ENCODE measurements around the gene PLEKHN1. TPM values are rescaled to one million over a fixed set of nuclear protein-coding genes. Genes with fewer than 3 reads are reported as not detected.

PLEKHN1 gene
- polyA plus RNA-seq, 1 donor: 0.49 TPM

GRCh38 chr1:1022302-1023009 lies 56.2 kb downstream of the PLEKHN1 start:
- H3K4me1 ChIP-seq (ENCODE audit: control insufficient read depth, insufficient read depth, low read length): peaks cover 49% of the 10 kb centered on the region
- WGBS (ENCODE audit: insufficient coverage, low lambda C conversion rate): no CpG with 5 or more reads among the region's 27 CpGs

GRCh38 chr1:1023700-1024099 lies 57.4 kb downstream of the PLEKHN1 start:
- no peaks in the 10 kb centered on the region for H3K27me3 ChIP-seq (ENCODE audit: control insufficient read depth, insufficient read depth, low read length)
- H3K4me3 ChIP-seq (ENCODE audit: low read length): no peak overlapping the region
- no peak overlapping the region for H3K27ac ChIP-seq (ENCODE audit: low read length)
- DNase-seq: no peak
- H3K9me3 ChIP-seq (ENCODE audit: control insufficient read depth, low read depth, low read length): no peaks in the 10 kb centered on the region
- peaks cover 42% of the 10 kb centered on the region for H3K36me3 ChIP-seq (ENCODE audit: control insufficient read depth, insufficient read depth, low read length)
- peaks cover 48% of the 10 kb centered on the region for H3K4me1 ChIP-seq (ENCODE audit: control insufficient read depth, insufficient read depth, low read length)
- no CpG with 5 or more reads among the region's 13 CpGs for WGBS (ENCODE audit: insufficient coverage, low lambda C conversion rate)

More at GRCh38 chr1:1022302-1023009, 56.2 kb downstream of the PLEKHN1 start:
- Histone ChIP-seq H3K9me3 (ENCODE audit: control insufficient read depth, low read depth, low read length) (peaks cover 3% of the 10 kb centered on the region), H3K27me3 (ENCODE audit: control insufficient read depth, insufficient read depth, low read length) (no peaks in the 10 kb centered on the region), H3K4me3 (ENCODE audit: low read length) (no peak overlapping the region), H3K27ac (ENCODE audit: low read length) (no peak overlapping the region), H3K36me3 (ENCODE audit: control insufficient read depth, insufficient read depth, low read length) (peaks cover 37% of the 10 kb centered on the region)
- no peak for DNase-seq

- Histone ChIP-seq H3K4me3 (ENCODE audit: low read length) (no peak overlapping the region), H3K27ac (ENCODE audit: low read length) (no peak overlapping the region), H3K36me3 (ENCODE audit: control insufficient read depth, insufficient read depth, low read length) (peaks cover 42% of the 10 kb centered on the region), H3K4me1 (ENCODE audit: control insufficient read depth, insufficient read depth, low read length) (peaks cover 43% of the 10 kb centered on the region), H3K27me3 (ENCODE audit: control insufficient read depth, insufficient read depth, low read length) (no peaks in the 10 kb centered on the region), H3K9me3 (ENCODE audit: control insufficient read depth, low read depth, low read length) (no peaks in the 10 kb centered on the region)
- no CpG with 5 or more reads among the region's 9 CpGs for WGBS (ENCODE audit: insufficient coverage, low lambda C conversion rate)
- no peak for DNase-seq
These were observed 58.0 kb downstream of the PLEKHN1 start for GRCh38 chr1:1024149-1024770.

GRCh38 chr1:1024771-1025699 lies 58.8 kb downstream of the PLEKHN1 start:
- DNase-seq: peak; percentile 66
- no peaks in the 10 kb centered on the region for H3K27me3 ChIP-seq (ENCODE audit: control insufficient read depth, insufficient read depth, low read length)
- no peak overlapping the region for H3K27ac ChIP-seq (ENCODE audit: low read length)
- no peak overlapping the region for H3K4me3 ChIP-seq (ENCODE audit: low read length)
- H3K4me1 ChIP-seq (ENCODE audit: control insufficient read depth, insufficient read depth, low read length): peaks cover 43% of the 10 kb centered on the region
- no CpG with 5 or more reads among the region's 31 CpGs for WGBS (ENCODE audit: insufficient coverage, low lambda C conversion rate)
- H3K9me3 ChIP-seq (ENCODE audit: control insufficient read depth, low read depth, low read length): no peaks in the 10 kb centered on the region
- H3K36me3 ChIP-seq (ENCODE audit: control insufficient read depth, insufficient read depth, low read length): peaks cover 42% of the 10 kb centered on the region

Other genes starting within 250 kb of the PLEKHN1 start
- gene SAMD11, start 42.6 kb upstream of the PLEKHN1 start, polyA plus RNA-seq: 18.1 TPM
- gene NOC2L, start 7.2 kb upstream of the PLEKHN1 start, polyA plus RNA-seq: 49.2 TPM
- 6.8 TPM for gene KLHL17, start 5.9 kb upstream of the PLEKHN1 start, polyA plus RNA-seq
- 0.22 TPM for gene PERM1, start 15.6 kb downstream of the PLEKHN1 start, polyA plus RNA-seq
- gene HES4, start 33.6 kb downstream of the PLEKHN1 start, polyA plus RNA-seq: 10.7 TPM
- 26.0 TPM for gene ISG15, start 47.0 kb downstream of the PLEKHN1 start, polyA plus RNA-seq
- 116 TPM for gene AGRN, start 53.6 kb downstream of the PLEKHN1 start, polyA plus RNA-seq
- gene RNF223, start 107.8 kb downstream of the PLEKHN1 start, polyA plus RNA-seq: 0.06 TPM
- gene C1orf159, start 149.6 kb downstream of the PLEKHN1 start, polyA plus RNA-seq: 9.4 TPM
- gene TTLL10, start 207.4 kb downstream of the PLEKHN1 start, polyA plus RNA-seq: 0.64 TPM
- gene TNFRSF18, start 240.1 kb downstream of the PLEKHN1 start, polyA plus RNA-seq: 0.49 TPM
- gene TNFRSF4, start 247.7 kb downstream of the PLEKHN1 start, polyA plus RNA-seq: 1.1 TPM